ENCODE results near the gene GNAS-AS1.

The GNAS-AS1 gene

DNA sequence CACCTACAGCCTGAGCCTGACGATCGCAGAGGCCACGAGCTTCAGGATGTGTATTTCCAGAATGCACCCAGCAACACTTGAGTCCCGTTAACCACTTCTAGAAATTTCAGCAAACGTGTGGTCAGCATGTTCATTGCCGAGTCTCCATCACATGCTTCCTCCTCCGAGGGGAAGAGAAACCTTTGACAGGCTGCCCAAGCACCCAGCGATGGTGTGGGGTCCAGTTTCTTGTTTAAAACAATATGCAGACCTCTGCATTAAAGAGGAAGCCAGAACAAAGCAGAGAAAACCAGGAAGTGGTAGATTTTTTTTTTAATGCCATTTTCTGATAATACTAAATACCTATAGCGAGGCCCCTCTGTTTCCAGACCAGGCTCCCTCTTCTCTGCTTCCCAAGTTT, 71.9 kb downstream of the GNAS-AS1 start:
- no peak for DNase-seq (ENCODE audit: low read depth)

GRCh38 chr20:58777657-58778056, 73.0 kb downstream of the GNAS-AS1 start:
- DNase-seq (ENCODE audit: low read depth) = no peak

DNA sequence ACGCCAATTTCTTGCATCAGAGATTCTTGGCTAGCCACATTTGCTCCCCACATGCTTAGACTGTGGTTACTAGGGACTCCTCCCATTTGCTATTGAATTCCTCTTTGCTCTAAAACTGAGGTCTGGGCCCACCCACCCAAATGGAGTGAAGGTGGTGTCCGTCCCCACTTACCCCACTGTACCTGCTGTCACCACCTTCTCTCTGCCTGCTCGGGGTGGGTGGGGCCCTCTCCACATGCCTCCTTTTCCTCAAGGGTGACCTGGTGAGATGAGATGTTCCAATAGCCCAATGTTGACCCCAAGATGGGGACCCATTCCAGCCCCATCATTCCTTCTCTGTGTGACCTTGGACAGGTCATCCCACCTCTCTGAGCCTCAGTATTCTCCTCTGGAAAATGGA, 74.6 kb downstream of the GNAS-AS1 start:
- DNase-seq (ENCODE audit: low read depth) = no peak

DNA sequence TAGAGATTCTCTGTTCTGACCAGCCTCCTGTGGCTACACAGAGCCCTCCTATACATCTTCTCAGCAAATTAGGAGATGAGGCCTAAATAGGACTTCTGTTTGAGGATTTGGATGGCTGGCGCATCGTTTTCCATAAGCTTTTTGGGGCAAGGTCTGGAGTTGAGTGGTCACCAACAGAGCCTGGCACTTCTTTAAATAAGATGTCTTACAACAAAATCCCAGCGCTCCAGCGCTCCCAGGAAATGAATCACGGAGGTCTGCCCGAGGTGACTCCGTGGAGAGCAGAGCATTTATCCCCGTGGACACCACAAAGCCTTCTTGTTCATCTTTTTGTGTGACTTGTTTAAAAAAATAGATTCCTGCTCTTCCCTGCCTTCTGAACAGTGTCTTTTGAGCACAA, 75.3 kb downstream of the GNAS-AS1 start:
- DNase-seq (ENCODE audit: low read depth) = no peak

- no peak for DNase-seq (ENCODE audit: low read depth)
These were observed 75.9 kb downstream of the GNAS-AS1 start for GRCh38 chr20:58774667-58775263.

DNA sequence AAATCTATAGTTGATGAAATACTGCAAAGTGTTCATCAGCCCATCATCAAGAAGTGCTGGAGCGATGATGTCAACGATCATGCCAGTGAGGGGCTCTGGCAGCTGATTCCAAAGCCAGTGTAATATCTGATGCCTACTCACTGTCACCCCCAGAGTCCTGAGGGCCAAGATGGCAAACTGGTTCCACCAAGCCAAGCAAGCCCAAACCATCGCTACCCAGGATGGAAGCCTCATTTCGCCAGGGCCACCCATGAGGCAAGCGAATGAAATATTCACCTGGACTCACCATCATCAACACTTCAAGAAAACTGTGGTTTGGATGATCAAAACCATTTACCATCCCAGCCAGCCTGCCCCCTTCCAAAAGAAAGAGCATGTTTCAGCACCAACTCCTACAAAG, 76.5 kb downstream of the GNAS-AS1 start:
- DNase-seq (ENCODE audit: low read depth) = no peak

DNA sequence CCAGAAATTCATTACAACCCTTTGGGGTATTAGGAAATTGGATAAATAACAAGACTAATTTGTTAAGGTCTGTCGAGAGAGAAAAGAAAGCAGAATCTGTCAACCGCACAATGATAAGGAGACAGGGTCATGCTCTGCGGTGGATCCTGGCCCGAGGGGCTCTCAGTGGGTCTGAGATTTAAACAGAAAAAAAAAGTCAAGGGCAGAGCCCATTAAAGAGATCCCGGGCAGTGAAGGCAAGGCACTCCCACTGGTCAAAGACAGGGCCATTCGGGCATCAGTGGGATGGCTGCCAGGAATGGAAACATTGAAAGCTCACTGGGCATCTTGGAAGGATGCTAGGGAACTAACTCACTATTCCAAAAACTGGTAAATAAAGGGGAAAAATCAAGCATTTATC, 77.9 kb downstream of the GNAS-AS1 start:
- no peak for DNase-seq (ENCODE audit: low read depth)
